HCT116 (cell line): ENCODE results near the gene UBASH3B. TPM values are rescaled to one million over a fixed set of nuclear protein-coding genes. Genes with fewer than 3 reads are reported as not detected.

Source experiments
- ATAC-seq: fragments of 200-7000 bp; cut with Tn5 transposase; 2 replicates; pipeline ENCODE4 v1.9.1; 2020; ENCODE audit warnings: mild to moderate bottlenecking, moderate library complexity
- BruUV-seq: library from RNA; stranded (reverse); fragments of 400-500 nt; replicated peaks from 2 replicates; lab custom pipeline; 2021; lab: Mats Ljungman, UMichigan
- CTCF ChIA-PET: fragments of 300-600 bp; sonication (Branson Sonifier 250); formaldehyde crosslinking; loops from one replicate; lab custom pipeline; 2021; ENCODE audit warnings: antibody characterized with exemption; lab: Charles Lee
- POLR2A ChIA-PET: fragments of 300-600, 350-600 bp; sonication (Branson Sonifier 250); formaldehyde crosslinking; loops from one replicate; lab custom pipeline; 2021; ENCODE audit warnings: antibody characterized with exemption; lab: Charles Lee
- RAD21 ChIA-PET, 2 experiments: fragments of 300-600 bp; sonication (Branson Sonifier 250); formaldehyde crosslinking; loops; one replicate each; lab custom pipeline; 2023; ENCODE audit warnings: low total read pairs in 2 of 2; ENCODE audit not compliant: uncharacterized antibody in 2 of 2, unreplicated experiment in 2 of 2, low non-redundant PET in 1 of 2; lab: Charles Lee
- DNase-seq: peaks from one replicate; pipeline ENCODE4 v3.0.0-alpha.2; 2010; ENCODE audit warnings: low read depth, low spot score
- H2AFZ ChIP-seq: fragments of 200-600 bp; shearing (Covaris generic), sonication (generic); 2 replicates; pipeline ENCODE4 v1.6.1; 2017; ENCODE audit warnings: low read depth, mixed run types, mixed read lengths, antibody characterized with exemption, low read length; ENCODE audit not compliant: poor library complexity, severe bottlenecking
- H3K27ac ChIP-seq: 2 replicates; pipeline ENCODE4 v1.5.1; 2012; ENCODE audit warnings: low read depth, low read length
- H3K27me3 ChIP-seq: fragments of 200-600 bp; sonication (generic); 2 replicates; pipeline ENCODE4 v1.6.1; 2016; ENCODE audit warnings: mixed run types, low read length, mixed read lengths; ENCODE audit not compliant: insufficient read depth
- H3K36me3 ChIP-seq, 2 experiments: fragments of 200-500 bp in 1 of 2; fragments of 200-600 bp in 1 of 2; sonication (Bioruptor generic) in 1 of 2; sonication (generic) in 1 of 2; 2 replicates each; pipeline versions ENCODE4 v1.5.1 to v1.6.1; 2014 to 2016; ENCODE audit warnings: low read length in 2 of 2, inconsistent platforms in 1 of 2, mixed read lengths in 1 of 2, mixed run types in 1 of 2; ENCODE audit not compliant: insufficient read depth in 2 of 2, control insufficient read depth in 1 of 2
- H3K4me1 ChIP-seq, 2 experiments: fragments of 200-600 bp in 1 of 2; sonication (generic) in 1 of 2; 2 replicates each; pipeline versions ENCODE4 v1.5.1 to v1.6.1; 2012 to 2017; ENCODE audit warnings: low read length in 2 of 2, inconsistent platforms in 1 of 2, mild to moderate bottlenecking in 1 of 2, mixed read lengths in 1 of 2, mixed run types in 1 of 2, moderate library complexity in 1 of 2; ENCODE audit not compliant: insufficient read depth in 2 of 2, control insufficient read depth in 1 of 2
- H3K4me2 ChIP-seq: fragments of 200-600 bp; sonication (generic); 2 replicates; pipeline ENCODE4 v1.6.1; 2017; ENCODE audit warnings: mixed run types, low read length, mixed read lengths
- H3K4me3 ChIP-seq, 2 experiments: fragments of 200-600 bp in 1 of 2; sonication (generic) in 1 of 2; replicated peaks in 1 of 2; 2 replicates each; pipeline ENCODE4 v1.5.1; 2011 to 2016; ENCODE audit warnings: low read length in 2 of 2, control low read depth in 1 of 2, low read depth in 1 of 2, mild to moderate bottlenecking in 1 of 2, mixed read lengths in 1 of 2, mixed run types in 1 of 2
- H3K79me2 ChIP-seq: fragments of 200-600 bp; sonication (generic); 2 replicates; pipeline ENCODE4 v1.6.1; 2017; ENCODE audit warnings: mild to moderate bottlenecking, mixed run types, low read length, moderate library complexity, mixed read lengths; ENCODE audit not compliant: insufficient read depth
- H3K9ac ChIP-seq: fragments of 200-600 bp; sonication (generic); 2 replicates; pipeline ENCODE4 v1.6.1; 2016; ENCODE audit warnings: low read length, mixed read lengths
- H3K9me2 ChIP-seq: fragments of 200-600 bp; sonication (generic), shearing (Covaris generic); 2 replicates; pipeline ENCODE4 v1.6.1; 2017; ENCODE audit warnings: mixed run types, mild to moderate bottlenecking, moderate library complexity; ENCODE audit not compliant: insufficient read depth
- H3K9me3 ChIP-seq, 2 experiments: fragments of 200-500 bp in 1 of 2; fragments of 200-600 bp in 1 of 2; sonication (Bioruptor generic) in 1 of 2; sonication (generic) in 1 of 2; 2 replicates each; pipeline ENCODE4 v1.6.1; 2014 to 2017; ENCODE audit warnings: low read length in 2 of 2, mixed read lengths in 2 of 2, inconsistent platforms in 1 of 2, low read depth in 1 of 2, mild to moderate bottlenecking in 1 of 2, mixed run types in 1 of 2, moderate library complexity in 1 of 2; ENCODE audit not compliant: control insufficient read depth in 1 of 2, insufficient read depth in 1 of 2
- H4K20me1 ChIP-seq: fragments of 200-600 bp; sonication (generic), shearing (Covaris generic); 2 replicates; pipeline ENCODE4 v1.6.1; 2017; ENCODE audit warnings: mixed run types, mild to moderate bottlenecking, moderate library complexity; ENCODE audit not compliant: insufficient read depth
- ATF3 ChIP-seq: IDR thresholded peaks from 2 replicates; pipeline ENCODE4 v1.6.1; 2012
- CEBPB ChIP-seq: IDR thresholded peaks from 2 replicates; pipeline ENCODE4 v1.6.1; 2012; ENCODE audit warnings: low read depth
- EZH2 ChIP-seq: fragments of 200-600 bp; sonication (generic); IDR thresholded peaks from 2 replicates; pipeline ENCODE4 v1.6.1; 2017; ENCODE audit warnings: antibody characterized with exemption, mixed run types
- JUND ChIP-seq: IDR thresholded peaks from 2 replicates; pipeline ENCODE4 v1.6.1; 2012
- POLR2A ChIP-seq: IDR thresholded peaks from 2 replicates; pipeline ENCODE4 v1.7.0; 2011; ENCODE audit warnings: borderline replicate concordance; ENCODE audit not compliant: insufficient read depth, insufficient read length; ENCODE audit errors: extremely low read depth
- RAD21 ChIP-seq: IDR thresholded peaks from 2 replicates; pipeline ENCODE4 v1.6.1; 2012; ENCODE audit warnings: low read depth, mild to moderate bottlenecking
- REST ChIP-seq: IDR thresholded peaks from 2 replicates; pipeline ENCODE4 v1.6.1; 2012; ENCODE audit warnings: low read depth
- SP1 ChIP-seq: IDR thresholded peaks from 2 replicates; pipeline ENCODE4 v1.6.1; 2012; ENCODE audit warnings: low read depth
- TCF7L2 ChIP-seq: IDR thresholded peaks from 2 replicates; pipeline ENCODE4 v1.7.0; 2011; ENCODE audit warnings: borderline replicate concordance, inconsistent platforms; ENCODE audit not compliant: insufficient read depth, insufficient read length; ENCODE audit errors: extremely low read depth
- YY1 ChIP-seq: IDR thresholded peaks from 2 replicates; pipeline ENCODE4 v1.6.1; 2011; ENCODE audit warnings: low read length, low read depth, moderate library complexity, mild to moderate bottlenecking; ENCODE audit not compliant: insufficient replicate concordance; ENCODE audit errors: extremely low read depth
- intact Hi-C: fragments of 100-400 bp; cut with micrococcal nuclease; formaldehyde crosslinking; loops from 2 replicates; pipeline ENCODE4 v1.10.0; 2022
- total RNA-seq: library from RNA; stranded (reverse); gene quantifications from one replicate; pipeline ENCODE4 v1.2.1, GENCODE V29; 2021; ENCODE audit not compliant: unreplicated experiment

The UBASH3B gene
- total RNA-seq, 1 experiment from 2014 or later: 40.3 TPM

- no peak overlapping the region for H3K4me3 ChIP-seq
- no peaks in the 10 kb centered on the region; the same call in 1 of the 2 replicates for H3K27me3 ChIP-seq
- no peak for ATAC-seq
- H3K9me3 ChIP-seq: no peaks in the 10 kb centered on the region
- no peak overlapping the region for H3K27ac ChIP-seq
- BruUV-seq: no TSS peak
- RAD21 ChIA-PET: no interaction called here
- POLR2A ChIA-PET: no interaction called here
- no peaks in the 10 kb centered on the region for H3K79me2 ChIP-seq
- intact Hi-C loops: no loop called here
- CTCF ChIA-PET: interaction anchor here (1.1 kb wide), 1 partner anchor 38 kb away, joined by 3 read pairs; no protein-coding TSS in a partner anchor
- no peak overlapping the region for H3K4me2 ChIP-seq
- H4K20me1 ChIP-seq: no peaks in the 10 kb centered on the region
- no peak for TF ChIP-seq JUND
- no peaks in the 10 kb centered on the region for H3K9me2 ChIP-seq
- H2AFZ ChIP-seq: no peak overlapping the region
- no peaks in the 10 kb centered on the region for H3K4me1 ChIP-seq
- no peak for DNase-seq
- H3K9ac ChIP-seq: no peak overlapping the region
- H3K36me3 ChIP-seq: no peaks in the 10 kb centered on the region
These were observed 178.4 kb downstream of the UBASH3B start for GRCh38 chr11:122833846-122834464.

- intact Hi-C loops: no loop called here
- CTCF ChIA-PET: interaction anchor here (1.8 kb wide), 1 partner anchor 17 kb away, joined by 5 read pairs; no protein-coding TSS in a partner anchor
These were observed 181.4 kb downstream of the UBASH3B start for GRCh38 chr11:122836916-122837315.

More at GRCh38 chr11:122836916-122837315, 181.4 kb downstream of the UBASH3B start:
- no peak overlapping the region for H3K4me2 ChIP-seq
- no peak overlapping the region for H2AFZ ChIP-seq
- ChIA-PET RAD21 (no interaction called here), POLR2A (no interaction called here)
- H3K9ac ChIP-seq: no peak overlapping the region
- no peaks in the 10 kb centered on the region for H3K79me2 ChIP-seq
- no peaks in the 10 kb centered on the region; the same call in 1 of the 2 replicates for H3K27me3 ChIP-seq
- H3K4me1 ChIP-seq: no peaks in the 10 kb centered on the region
- H3K9me2 ChIP-seq: no peaks in the 10 kb centered on the region
- no peak for TF ChIP-seq SP1
- TF ChIP-seq YY1: no peak
- no peak for TF ChIP-seq REST
- no peak for TF ChIP-seq ATF3
- TF ChIP-seq CEBPB: no peak
- TF ChIP-seq RAD21: no peak
- no peak for TF ChIP-seq TCF7L2
- no peak for TF ChIP-seq POLR2A
- TF ChIP-seq EZH2: no peak
- H3K36me3 ChIP-seq: no peaks in the 10 kb centered on the region
- DNase-seq (no peak), ATAC-seq (no peak)
- H3K27ac ChIP-seq: no peak overlapping the region
- H3K4me3 ChIP-seq: no peak overlapping the region
- no peaks in the 10 kb centered on the region for H3K9me3 ChIP-seq
- no TSS peak for BruUV-seq
- H4K20me1 ChIP-seq: no peaks in the 10 kb centered on the region
